GM12872 (cell line): ENCODE measurements around the gene WWOX.

Source experiments
- CTCF ChIP-seq: IDR thresholded peaks from 3 replicates; pipeline ENCODE4 v1.5.1; 2011; ENCODE audit warnings: low read depth, mild to moderate bottlenecking, low read length, moderate library complexity; ENCODE audit not compliant: insufficient read depth

WWOX gene

GRCh38 chr16:78656887-78657286 is 557.4 kb downstream of the WWOX start:
- TF ChIP-seq CTCF, result no peak

- no peak for TF ChIP-seq CTCF
Observed at GRCh38 chr16:78659216-78659615, 559.8 kb downstream of the WWOX start.

DNA sequence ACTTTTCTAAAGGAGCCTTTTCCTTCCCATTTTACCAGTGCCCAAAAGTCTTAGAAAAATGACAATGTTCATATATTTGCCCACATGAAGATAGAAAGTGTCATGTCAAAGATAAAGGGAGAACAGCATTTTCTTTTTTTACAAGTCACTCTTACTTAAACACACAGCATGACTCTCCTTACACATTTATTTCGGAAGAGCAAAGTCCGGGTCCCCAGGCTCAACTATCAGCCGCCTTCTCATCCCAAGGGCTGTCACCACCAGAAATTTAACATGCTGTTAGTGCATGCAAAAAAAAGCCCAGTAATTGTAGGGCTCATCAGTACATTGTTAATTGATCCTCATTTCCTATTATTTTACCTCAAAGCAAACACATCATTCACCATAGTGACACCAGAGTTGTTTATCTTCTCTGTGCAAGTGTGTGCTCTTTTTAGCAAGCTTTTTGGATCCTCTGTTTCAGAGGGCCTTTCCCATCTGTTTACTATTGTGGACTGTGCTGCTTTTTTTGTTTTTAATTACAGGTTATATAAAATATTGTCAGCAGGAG is 560.3 kb downstream of the WWOX start:
- no peak for TF ChIP-seq CTCF

- TF ChIP-seq CTCF, result no peak
Observed at GRCh38 chr16:78660795-78661194, 561.3 kb downstream of the WWOX start.

GRCh38 chr16:78663690-78664089 is 564.2 kb downstream of the WWOX start:
- no peak for TF ChIP-seq CTCF

DNA sequence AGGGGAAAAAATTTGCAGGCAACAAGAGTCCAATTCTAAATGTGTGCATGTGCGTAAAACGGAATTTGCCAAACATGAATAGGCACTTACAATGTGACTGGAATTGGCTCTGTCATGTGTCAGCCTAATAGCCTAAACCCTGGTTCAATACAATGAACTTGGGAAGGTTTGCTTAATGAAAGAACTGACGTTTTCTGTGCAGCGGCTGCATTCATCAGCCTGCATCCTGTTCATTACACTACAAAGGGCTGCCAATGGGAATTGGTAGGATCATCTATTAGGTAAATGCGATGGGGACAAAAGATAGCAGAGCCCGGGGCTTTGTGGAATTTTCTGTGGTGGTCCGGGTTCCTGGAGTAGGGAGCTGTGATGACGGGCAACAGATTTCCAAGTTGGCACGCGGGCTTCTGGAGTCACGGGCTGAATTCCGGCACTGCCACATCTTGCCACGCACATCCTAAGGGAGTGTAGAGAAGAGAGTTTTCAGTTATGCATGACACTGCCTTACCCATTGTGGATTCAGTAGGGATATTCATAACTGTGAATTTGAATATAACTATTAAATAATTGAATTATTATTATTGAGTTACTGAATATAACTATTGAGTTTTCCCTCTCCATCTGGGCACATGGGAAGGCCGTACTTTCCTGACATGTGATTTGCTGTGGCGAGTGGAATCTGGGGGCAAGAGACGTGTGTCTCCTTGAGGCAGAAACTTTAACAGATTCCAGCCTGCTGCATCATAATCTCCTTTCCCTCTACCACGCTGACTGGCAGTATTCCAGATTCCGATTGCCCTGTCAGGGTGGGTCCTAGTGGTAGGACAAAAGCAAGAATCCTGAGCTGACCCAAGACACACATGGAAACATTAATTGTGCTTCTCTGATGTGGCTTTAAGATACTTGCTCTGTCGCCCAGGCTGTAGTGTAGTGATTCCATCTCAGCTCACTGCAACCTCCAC is 565.6 kb downstream of the WWOX start:
- no peak for TF ChIP-seq CTCF

DNA sequence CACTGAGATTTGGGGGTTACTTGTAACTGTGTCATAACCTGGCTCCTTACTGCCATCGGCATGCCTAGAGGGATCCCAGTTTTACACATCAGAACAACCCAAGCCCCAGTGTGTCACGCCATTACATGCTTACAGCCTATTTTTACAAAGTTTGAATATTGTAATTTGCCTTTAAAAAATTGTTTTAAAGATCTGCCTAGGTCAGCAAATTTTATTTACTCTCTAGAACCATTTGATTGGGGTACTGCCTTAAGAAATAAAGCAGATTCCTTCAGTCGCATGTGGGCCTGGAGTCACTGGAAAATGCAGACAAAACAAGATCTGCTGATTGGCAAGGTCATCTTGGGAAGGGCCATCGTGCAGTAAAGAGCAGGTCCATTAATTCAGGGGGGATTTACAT is 566.9 kb downstream of the WWOX start:
- no peak for TF ChIP-seq CTCF
